Cardiac fibroblast (primary cell): ENCODE results near the gene GARIN5A.

ENCODE experiments used
- DNase-seq, 2 donors: peaks; one replicate each; pipeline versions ENCODE4 v3.0.0 to v3.0.0-alpha.2; 2010; ENCODE audit warnings: low read depth in 2 of 2
- H3K4me3 ChIP-seq, 2 donors: replicated peaks in 1 of 2; 1 replicate in 1 of 2; 2 replicates in 1 of 2; pipeline ENCODE4 v1.5.1; 2011; ENCODE audit warnings: low read depth in 2 of 2, low read length in 2 of 2, mild to moderate bottlenecking in 2 of 2, moderate library complexity in 1 of 2
- CTCF ChIP-seq: IDR thresholded peaks from one replicate; pipeline ENCODE4 v1.5.1; 2011; ENCODE audit warnings: low read depth, mild to moderate bottlenecking, low read length, inconsistent platforms

The GARIN5A gene

GRCh38 chr19:50507376-50507775 lies 30.7 kb upstream of the GARIN5A start:
- H3K4me3 ChIP-seq: no peak overlapping the region
- no peak for DNase-seq
- TF ChIP-seq CTCF: no peak

GRCh38 chr19:50506700-50507099 lies 30.1 kb upstream of the GARIN5A start:
- DNase-seq: no peak
- TF ChIP-seq CTCF: no peak

GRCh38 chr19:50505856-50506611 lies 29.4 kb upstream of the GARIN5A start:
- no peak overlapping the region for H3K4me3 ChIP-seq
- TF ChIP-seq CTCF: no peak
- DNase-seq: no peak

More at GRCh38 chr19:50506700-50507099, 30.1 kb upstream of the GARIN5A start:
- no peak overlapping the region for H3K4me3 ChIP-seq

- TF ChIP-seq CTCF: no peak
- no peak for DNase-seq
- no peak overlapping the region for H3K4me3 ChIP-seq
Measured at GRCh38 chr19:50501568-50502475, 25.2 kb upstream of the GARIN5A start.

- no peak overlapping the region for H3K4me3 ChIP-seq
- no peak for DNase-seq
- TF ChIP-seq CTCF: no peak
Measured at GRCh38 chr19:50501186-50501567, 24.5 kb upstream of the GARIN5A start.

- no peak for DNase-seq
- no peak overlapping the region for H3K4me3 ChIP-seq
- TF ChIP-seq CTCF: no peak
Measured at GRCh38 chr19:50500753-50501151, 24.1 kb upstream of the GARIN5A start.
